Measurements from ENCODE around the gene CLIP3.

The CLIP3 gene

DNA sequence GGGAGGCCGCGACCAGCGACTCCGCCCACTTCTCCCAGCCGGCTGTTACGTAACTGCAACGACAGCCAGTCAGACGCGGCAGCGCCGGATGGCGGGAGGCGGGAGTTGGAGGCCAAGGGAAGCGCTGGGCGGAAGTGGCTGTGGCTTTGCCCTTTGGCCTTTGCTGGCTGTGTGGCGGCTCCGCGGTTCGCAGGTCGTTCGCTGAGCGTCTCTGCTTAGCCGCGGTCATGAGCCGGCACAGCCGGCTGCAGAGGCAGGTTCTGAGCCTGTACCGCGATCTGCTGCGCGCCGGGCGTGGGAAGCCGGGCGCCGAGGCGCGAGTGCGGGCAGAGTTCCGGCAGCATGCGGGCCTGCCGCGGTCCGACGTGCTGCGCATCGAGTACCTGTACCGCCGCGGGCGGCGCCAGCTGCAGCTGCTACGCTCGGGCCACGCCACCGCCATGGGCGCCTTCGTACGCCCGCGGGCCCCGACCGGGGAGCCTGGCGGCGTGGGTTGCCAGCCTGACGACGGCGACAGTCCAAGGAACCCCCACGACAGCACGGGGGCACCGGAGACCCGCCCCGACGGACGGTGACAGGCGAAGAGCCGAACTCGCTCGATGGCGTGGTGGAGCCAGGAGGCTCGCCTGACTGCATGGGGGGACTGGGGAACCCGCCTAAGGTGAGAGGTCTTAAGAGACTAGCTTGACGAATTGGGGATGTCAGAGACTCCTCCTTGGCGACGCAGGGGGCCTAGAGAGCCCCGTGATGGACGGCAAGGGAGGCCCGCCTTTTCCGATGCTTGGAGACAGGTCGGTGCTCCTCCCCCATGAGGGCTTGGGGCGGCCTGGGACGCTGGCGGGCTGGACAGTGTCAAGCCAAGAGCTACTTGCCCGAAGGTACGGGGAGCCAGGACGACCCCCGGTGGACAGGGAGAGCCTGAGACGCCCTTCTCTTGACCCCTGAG lies 37.4 kb downstream of the CLIP3 start, which contains the start of gene SDHAF1:
SDHAF1 (plus strand) TSS at position 141 of the 946 bp plus-strand sequence; CDS start at position 228, 87 bp downstream.
- Histone ChIP-seq H3K79me2 (ENCODE audit: low read length) (peaks cover 33% of the 10 kb centered on the region), H3K4me3 (ENCODE audit: low read length) (peak within 1 kb of the TSS; percentile 78), H3K27me3 (ENCODE audit: low read depth, low read length) (no peaks in the 10 kb centered on the region), H3K9me3 (ENCODE audit: insufficient read depth, low read length) (no peaks in the 10 kb centered on the region), H3K4me2 (ENCODE audit: low read length) (peak within 1 kb of the TSS; percentile 84), H3K4me1 (ENCODE audit: low read length) (peaks cover 25% of the 10 kb centered on the region), H3K36me3 (replicated peaks; ENCODE audit: low read depth, low read length) (peaks cover 6% of the 10 kb centered on the region), H3K9ac (ENCODE audit: low read length) (peak within 1 kb of the TSS; percentile 66), H2AFZ (ENCODE audit: low read depth, low read length) (peak within 1 kb of the TSS; percentile 85; the same call in 1 of the 2 replicates), H4K20me1 (ENCODE audit: insufficient read depth, low read length) (no peaks in the 10 kb centered on the region), H3K27ac (ENCODE audit: low read length) (peak within 1 kb of the TSS; percentile 22)
- no peak for TF ChIP-seq EZH2phosphoT487 (IDR thresholded peaks at IDR 0.05; ENCODE audit: low read depth)
- TF ChIP-seq, protein P1, sequence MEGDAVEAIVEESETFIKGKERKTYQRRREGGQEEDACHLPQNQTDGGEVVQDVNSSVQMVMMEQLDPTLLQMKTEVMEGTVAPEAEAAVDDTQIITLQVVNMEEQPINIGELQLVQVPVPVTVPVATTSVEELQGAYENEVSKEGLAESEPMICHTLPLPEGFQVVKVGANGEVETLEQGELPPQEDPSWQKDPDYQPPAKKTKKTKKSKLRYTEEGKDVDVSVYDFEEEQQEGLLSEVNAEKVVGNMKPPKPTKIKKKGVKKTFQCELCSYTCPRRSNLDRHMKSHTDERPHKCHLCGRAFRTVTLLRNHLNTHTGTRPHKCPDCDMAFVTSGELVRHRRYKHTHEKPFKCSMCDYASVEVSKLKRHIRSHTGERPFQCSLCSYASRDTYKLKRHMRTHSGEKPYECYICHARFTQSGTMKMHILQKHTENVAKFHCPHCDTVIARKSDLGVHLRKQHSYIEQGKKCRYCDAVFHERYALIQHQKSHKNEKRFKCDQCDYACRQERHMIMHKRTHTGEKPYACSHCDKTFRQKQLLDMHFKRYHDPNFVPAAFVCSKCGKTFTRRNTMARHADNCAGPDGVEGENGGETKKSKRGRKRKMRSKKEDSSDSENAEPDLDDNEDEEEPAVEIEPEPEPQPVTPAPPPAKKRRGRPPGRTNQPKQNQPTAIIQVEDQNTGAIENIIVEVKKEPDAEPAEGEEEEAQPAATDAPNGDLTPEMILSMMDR (IDR thresholded peaks at IDR 0.05; ENCODE audit: low read depth, low read length), result no peak

DNA sequence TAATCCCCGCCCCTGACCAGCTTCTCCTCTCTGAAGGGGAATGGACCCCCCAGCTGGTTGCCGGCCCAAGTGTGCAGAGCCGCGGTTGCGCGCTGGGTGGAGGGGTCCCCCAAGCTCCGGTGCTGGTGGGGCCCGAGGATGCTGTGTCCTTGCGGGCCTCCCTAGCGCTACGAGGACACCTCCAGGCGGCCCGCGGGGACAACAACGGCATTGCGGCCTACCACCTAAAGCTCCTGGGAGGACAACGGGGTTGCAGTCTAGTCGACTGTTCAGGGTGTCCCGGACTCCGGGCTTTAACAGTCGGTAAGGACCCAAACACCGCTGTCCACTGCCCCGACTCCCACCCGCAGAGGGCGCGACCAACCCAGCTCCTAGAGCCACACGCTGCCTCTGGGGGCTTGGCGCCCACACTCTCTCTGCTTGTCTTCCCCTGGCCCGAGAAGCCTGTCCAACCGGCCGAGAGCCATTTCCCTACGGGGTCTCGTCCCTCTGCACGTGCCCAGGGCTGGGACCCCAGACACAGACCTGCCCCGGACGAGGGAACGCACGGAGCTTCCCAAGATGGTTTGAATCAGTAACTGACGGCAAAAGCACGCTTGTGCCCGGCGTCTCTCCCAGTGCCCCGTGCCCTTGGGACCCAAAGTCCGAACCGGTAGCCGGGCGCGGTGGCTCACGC lies 38.6 kb downstream of the CLIP3 start:
- no peaks in the 10 kb centered on the region for H4K20me1 ChIP-seq (ENCODE audit: insufficient read depth, low read length)
- TF ChIP-seq, protein P1 (IDR thresholded peaks at IDR 0.05; ENCODE audit: low read depth, low read length), result peak; percentile 36
- no peak for TF ChIP-seq EZH2phosphoT487 (IDR thresholded peaks at IDR 0.05; ENCODE audit: low read depth)
- H2AFZ ChIP-seq (ENCODE audit: low read depth, low read length), result no peak overlapping the region
- peaks cover 25% of the 10 kb centered on the region for H3K4me1 ChIP-seq (ENCODE audit: low read length)
- peak overlapping the region; percentile 66 for H3K9ac ChIP-seq (ENCODE audit: low read length)
- H3K9me3 ChIP-seq (ENCODE audit: insufficient read depth, low read length), result no peaks in the 10 kb centered on the region
- H3K4me3 ChIP-seq (ENCODE audit: low read length), result peak overlapping the region; percentile 78
- H3K36me3 ChIP-seq (replicated peaks; ENCODE audit: low read depth, low read length), result peaks cover 5% of the 10 kb centered on the region
- peaks cover 29% of the 10 kb centered on the region for H3K79me2 ChIP-seq (ENCODE audit: low read length)
- H3K27me3 ChIP-seq (ENCODE audit: low read depth, low read length), result no peaks in the 10 kb centered on the region
- no peak overlapping the region for H3K27ac ChIP-seq (ENCODE audit: low read length)
- H3K4me2 ChIP-seq (ENCODE audit: low read length), result peak overlapping the region; percentile 84

DNA sequence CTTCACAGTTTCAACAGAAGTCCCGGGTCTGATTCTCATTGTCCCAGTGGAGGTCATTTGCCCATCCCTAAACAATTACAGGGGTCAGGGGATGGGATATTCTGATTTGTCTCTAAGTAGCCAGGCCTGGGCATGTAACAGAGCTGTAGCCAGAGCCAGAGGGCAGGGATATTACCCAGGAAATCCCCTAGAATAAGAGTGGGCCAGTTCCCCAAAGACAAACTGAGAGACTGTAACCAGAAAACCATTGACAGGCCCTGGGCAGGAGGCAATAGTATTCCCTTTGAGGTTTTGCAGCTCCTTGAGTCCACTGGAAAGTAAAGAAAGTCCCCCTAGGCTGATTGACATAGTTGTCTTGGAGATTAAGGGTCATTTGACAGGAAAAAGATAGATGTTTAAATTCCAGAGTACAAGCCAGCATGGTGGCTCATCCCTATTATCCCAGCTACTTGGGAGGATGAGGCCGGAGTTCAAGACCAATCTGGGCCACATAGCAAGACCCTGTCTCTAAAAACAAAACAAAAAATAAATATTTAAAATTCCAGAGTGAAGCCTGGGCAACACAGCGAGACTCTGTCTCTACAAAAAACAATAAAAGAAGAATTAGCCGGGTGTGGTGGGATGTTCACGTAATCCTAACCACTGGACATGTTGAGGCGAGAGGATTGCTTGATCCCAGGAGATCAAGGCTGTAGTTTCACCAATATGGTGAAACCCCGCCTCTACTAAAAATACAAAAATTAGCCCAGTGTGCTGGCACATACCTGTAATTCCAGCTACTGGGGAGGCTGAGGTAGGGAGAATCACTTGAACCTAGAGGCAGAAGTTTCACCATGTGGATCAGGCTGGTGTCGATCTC lies 39.5 kb downstream of the CLIP3 start:
- Histone ChIP-seq H3K9ac (ENCODE audit: low read length) (no peak overlapping the region), H3K27me3 (ENCODE audit: low read depth, low read length) (no peaks in the 10 kb centered on the region), H3K9me3 (ENCODE audit: insufficient read depth, low read length) (peaks cover 6% of the 10 kb centered on the region; the same call in 1 of the 2 replicates)

More for the DNA sequence above, 39.5 kb downstream of the CLIP3 start:
- Histone ChIP-seq H3K36me3 (replicated peaks; ENCODE audit: low read depth, low read length) (peaks cover 3% of the 10 kb centered on the region), H3K79me2 (ENCODE audit: low read length) (peaks cover 26% of the 10 kb centered on the region), H2AFZ (ENCODE audit: low read depth, low read length) (no peak overlapping the region), H4K20me1 (ENCODE audit: insufficient read depth, low read length) (no peaks in the 10 kb centered on the region), H3K4me3 (ENCODE audit: low read length) (no peak overlapping the region; the same call in 1 of the 2 replicates), H3K4me2 (ENCODE audit: low read length) (peak overlapping the region; percentile 84), H3K27ac (ENCODE audit: low read length) (no peak overlapping the region; the same call in 1 of the 2 replicates), H3K4me1 (ENCODE audit: low read length) (peaks cover 25% of the 10 kb centered on the region)
- TF ChIP-seq EZH2phosphoT487 (IDR thresholded peaks at IDR 0.05; ENCODE audit: low read depth), result no peak
- TF ChIP-seq, protein P1 (IDR thresholded peaks at IDR 0.05; ENCODE audit: low read depth, low read length), result no peak

Data from OCI-LY3 (cell line).